GM21529 (cell line): ENCODE measurements around the gene RNF213.
"Not testable (repeated sequence)": the region's sequence is repeated elsewhere in the genome, so short reads cannot be mapped to it uniquely, and the experiment has no call there.

Source experiments
- ATAC-seq: cut with Tn5 transposase; IDR thresholded peaks from one replicate; pipeline ENCODE4 v1.9.1; 2021; ENCODE audit not compliant: unreplicated experiment

The RNF213 gene

DNA sequence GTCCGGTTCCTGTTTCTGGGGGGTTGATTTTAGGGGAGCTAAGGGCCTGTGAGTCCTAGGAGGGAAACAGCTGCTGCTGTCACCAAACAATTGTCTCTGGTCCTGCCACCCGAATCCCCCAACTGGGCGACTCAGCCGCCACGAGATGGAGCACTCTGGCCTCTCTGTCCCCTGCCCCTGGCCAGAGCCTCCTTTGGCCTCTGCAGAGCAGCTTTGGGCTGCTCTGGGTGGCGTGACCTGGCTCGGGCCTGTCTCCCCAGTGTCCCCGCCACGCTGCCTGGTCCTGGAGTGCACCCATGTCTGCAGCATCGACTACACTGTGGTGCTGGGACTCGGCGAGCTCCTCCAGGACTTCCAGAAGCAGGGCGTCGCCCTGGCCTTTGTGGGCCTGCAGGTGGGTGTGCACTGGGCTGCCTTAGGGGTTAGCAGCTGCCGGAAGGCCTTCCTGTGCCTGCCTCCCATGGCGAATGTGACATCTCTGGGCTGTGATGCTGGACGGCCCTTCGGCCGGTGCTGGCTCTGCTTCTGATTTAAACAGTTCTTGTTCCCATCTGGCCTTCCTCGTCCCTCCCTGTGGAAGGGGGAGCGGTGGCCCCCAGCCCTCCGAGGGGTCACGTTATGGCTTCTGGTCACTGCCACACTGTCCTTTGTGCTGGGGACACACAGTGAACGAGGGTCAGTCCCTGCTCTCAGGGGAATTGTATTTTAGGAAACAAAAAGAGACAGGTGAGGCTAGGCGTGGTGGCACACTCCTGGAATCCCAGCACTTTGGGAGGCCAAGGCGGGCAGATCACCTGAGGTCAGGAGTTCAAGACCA lies 11.6 kb upstream of the RNF213 start:
- no peak for ATAC-seq

DNA sequence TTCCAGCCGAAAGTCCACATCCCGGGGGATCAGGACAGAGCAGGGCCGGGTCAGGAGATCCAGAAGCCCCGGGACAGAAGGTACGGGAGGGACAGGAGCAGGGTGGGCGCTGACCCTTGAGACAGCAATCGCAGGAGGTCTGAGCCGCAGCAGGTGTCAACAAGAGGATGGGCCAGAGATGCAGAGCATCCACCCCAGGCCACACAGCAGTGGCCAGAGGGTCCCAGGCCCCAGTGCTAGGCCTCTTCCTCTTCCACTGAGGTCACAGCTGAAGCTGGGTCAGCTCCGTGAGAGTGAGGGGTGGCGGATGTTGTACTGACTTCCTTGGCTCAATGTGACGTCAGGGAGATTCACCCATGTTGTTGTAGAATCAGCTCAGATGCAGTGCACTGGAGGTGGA lies 8.7 kb upstream of the RNF213 start:
- ATAC-seq = no peak

DNA sequence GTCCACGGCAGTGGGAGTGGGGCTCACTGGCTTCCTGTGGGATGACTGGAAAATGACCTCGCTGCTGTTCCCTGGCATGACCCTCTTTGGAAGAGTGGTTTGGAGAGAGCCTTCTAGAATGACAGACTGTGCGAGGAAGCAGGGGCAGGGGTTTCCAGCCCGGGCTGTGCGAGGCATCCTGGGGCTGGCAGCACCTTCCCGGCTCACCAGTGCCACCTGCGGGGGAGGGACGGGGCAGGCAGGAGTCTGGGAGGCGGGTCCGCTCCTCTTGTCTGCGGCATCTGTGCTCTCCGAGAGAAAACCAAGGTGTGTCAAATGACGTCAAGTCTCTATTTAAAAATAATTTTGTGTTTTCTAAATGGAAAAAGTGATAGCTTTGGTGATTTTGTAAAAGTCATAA lies 7.8 kb upstream of the RNF213 start:
- ATAC-seq = no peak

DNA sequence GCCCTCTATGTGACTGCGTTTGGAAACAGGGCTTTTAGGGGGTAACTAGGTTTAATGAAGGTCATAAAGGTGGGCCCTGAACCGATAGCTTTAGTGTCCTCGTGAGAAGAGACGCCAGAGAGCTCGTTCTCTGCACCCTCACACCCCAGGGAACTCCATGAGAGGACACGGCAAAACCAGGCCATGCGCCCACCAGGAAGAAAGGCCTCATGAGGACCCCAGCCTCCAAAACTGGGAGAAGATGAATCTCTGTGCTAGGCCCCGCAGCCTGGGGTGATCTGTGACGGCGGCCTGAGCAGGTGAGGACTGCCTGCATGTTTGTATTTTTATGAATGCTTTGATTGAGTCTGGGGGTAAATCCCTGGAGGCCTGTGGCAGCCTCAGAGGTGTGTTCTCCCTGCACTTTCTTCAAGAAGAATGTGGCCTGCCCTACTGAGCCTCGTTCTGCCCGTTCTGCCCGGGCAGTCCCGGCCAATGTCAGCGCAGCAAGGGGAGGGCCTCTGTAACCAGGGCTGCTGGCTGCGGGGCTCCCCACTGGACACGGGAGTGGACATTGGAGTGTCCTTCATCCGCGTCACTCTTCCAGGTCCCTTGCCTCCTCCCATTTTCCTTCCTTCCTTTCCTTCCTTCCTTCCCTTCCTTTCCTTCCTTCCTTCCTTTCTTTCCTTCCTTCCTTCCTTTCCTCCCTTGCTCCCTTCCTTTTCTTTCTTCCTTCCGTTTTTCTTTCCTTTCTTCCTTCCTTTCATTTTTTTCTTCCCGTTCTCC lies 6.8 kb upstream of the RNF213 start:
- ATAC-seq = no peak

DNA sequence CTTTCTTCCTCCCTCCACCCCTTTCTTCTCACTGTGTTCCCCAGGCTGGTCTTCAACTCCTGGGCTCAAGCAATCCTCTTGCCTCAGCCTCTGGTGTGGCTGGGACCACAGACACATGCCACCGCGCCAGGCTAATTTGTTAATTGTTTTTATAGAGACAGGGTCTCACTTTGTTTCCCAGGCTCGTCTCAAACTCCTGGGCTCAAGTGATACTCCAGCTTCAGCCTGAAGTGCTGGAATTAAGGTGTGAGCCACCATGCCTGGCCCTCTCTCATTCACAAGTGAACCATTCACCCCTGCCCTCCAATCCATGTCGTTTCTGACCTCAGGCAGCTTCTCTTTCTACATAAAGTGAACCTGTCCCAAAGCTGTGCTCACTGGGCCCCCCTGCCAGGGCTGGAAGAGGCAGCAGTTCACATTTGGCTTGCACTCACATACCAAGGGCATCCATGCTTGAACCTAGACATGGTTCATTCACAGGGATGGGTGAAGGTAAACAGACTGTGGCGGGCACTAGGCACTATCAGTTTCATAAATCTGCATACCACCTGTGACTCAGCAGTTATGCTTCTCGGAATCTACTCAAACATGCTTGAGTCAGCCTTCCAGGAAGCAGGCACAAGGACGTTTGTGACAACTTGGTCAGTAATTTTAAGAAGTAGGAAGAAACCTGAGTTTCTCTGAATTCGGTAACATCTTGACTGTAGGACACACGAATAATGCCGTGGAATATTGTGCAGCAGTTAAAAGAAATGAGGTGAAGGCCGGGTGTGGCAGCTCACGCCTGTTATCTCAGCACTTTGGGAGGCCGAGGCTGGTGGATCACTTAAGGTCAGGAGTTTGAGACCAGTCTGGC lies 6.0 kb upstream of the RNF213 start:
- no peak for ATAC-seq

DNA sequence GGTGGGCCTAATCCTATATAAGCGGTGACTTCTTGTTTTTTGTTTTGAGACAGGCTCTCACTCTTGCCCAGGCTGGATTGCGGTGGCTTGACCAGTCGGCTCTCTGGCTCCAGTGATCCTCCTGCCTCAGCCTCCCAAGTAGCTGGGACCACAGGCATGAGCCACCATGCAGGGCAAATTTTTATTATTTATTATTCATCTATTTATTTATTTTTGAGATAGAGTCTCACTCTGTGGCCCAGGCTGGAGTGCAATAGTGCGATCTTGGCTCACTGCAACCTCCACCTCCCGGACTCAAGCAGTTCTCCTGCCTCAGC lies 4.7 kb upstream of the RNF213 start:
- ATAC-seq = no peak

DNA sequence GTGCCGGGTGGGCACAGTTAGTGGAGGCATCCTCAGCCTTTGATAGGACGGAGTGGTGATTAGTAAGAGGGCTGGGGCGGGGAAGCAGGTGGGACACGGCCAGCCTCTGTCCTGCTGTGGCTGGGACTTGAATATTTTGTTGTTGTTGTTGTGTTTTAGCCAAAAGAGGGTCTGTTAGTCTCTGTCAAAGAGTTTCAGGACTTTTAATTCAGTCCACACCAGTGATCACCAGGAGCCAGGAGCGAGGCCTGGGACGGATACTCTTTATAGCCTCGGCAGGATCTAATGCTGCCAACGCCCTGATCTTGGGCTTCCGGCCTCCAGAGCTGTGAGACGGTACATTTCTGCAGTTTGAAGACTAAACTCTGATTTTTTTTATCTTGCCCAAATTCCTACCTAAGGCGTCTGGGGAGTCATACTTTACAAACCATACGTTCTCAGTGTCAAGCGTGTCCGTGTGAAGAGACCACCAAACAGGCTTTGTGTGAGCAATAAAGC lies 2.9 kb upstream of the RNF213 start:
- no peak for ATAC-seq

DNA sequence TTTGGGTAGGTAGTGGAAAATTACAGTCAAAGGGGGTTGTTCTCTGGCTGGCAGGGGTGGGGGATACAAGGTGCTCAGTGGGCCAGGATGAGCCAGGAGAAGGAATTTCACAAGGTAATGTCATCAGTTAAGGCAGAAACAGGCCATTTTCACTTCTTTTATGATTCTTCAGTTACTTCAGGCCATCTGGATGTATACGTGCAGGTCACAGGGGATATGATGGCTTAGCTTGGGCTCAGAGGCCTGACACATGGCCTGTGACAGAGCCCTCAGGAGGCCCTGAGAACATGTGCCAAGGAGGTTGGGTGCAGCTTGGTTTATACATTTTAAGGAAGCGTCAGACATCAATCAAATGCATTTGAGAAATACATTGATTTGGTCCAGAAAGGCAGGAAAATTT lies 2.4 kb upstream of the RNF213 start:
- ATAC-seq = not testable (repeated sequence)

DNA sequence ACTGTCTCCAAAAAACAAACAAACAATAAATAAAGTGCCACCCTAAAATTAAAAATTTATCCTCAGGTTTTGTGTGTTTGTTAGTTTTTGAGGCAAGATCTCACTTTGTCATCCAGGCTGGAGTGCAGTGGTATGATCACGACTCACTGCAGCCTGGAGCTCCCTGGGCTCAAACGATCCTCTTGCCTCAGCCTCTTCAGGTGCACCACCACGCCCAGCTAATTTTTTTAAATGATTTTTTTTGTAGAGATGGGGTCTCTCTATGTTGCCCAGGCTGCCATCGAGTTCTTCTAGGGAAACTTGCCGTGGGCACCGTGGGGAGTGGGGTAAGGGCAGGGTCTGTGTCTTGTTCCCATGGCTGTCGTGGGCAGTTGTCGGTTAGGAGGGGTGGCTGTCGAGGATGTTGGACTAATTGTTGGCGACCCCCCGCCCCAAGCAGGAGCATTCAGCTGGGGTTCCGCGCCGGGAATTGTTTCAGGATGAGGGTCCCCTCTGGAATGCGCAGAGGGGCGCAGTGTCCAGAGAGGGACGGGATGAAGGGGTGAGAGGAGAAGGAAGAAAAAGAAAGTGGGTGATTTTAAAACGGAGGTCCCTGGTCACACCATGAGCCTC lies 1.1 kb upstream of the RNF213 start:
- no peak for ATAC-seq

DNA sequence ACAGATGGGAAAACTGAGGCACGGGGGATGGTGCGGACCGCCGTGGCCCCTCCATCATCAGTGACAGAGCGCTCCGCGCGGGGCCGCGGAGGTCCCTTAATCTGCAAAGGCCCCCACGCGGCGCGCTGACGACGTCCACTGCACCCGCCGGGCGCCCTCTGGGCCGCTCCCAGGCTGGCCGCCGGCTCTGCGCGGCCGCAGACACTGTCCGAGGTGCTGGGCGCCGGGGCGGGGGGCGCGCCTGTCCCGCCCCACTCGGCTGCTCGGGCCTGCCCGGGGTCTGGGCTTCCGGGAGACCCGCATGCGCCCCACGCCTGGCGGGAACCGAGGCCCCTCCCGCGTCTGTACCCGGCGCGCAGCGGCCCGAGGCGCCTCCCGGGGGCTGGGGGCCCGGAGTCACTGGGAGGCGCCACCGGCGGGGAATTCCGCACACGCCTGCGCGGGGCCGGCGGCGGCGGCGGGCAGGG lies 550 bp upstream of the RNF213 start:
- no peak for ATAC-seq

DNA sequence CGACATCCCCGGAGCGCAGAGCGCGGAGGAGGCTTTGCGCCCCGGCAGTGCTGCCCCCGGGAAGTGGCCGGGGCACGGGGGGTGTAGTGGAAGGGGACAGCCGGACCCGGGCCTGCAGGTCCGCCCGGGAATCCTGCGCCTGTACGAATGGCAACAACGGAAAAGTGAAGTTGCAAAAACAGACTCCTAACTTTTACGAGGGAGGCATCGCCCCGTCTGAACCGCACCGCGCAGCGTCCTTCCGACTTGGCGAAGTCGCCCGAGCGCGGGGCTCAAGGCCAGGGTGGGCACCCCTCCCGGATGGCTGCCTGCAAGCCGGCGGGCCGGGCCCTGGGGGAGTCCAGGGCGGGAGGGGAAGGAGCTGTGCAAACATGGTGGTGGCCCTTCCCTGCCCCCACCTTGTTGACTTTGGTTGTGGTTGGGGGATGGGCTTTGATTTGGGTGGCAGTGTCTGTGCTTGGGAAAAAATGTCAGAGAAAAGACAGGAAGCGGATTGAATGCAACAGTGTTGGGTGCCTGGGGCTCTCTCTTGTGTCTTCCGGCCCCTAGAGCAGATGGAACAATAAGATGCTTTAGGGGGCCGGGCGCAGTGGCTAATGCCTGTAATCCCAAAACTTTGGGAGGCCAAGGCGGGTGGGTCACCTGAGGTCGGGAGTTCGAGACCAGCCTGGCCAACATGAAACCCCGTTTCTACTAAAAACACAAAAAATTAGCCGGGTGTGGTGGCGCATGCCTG lies 675 bp downstream of the RNF213 start:
- no peak for ATAC-seq

DNA sequence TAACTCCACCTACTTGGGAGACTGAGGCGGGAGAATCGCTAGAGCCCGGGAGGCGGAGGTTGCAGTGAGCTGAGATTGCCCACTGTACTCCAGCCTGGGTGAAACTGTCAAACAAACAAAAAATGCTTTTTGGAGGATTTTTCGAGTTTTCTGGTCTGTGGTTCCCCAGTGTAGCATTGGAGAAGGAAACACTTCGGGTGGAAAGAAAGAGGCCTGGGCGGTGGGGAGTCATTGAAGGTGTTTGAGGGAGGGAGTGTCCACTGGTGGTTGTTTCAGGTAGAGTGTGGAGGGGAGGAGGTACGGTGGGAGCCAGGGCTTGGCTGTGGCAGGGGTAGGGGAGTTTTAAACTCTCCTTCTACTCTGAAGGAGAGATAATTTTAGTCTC lies 1.2 kb downstream of the RNF213 start:
- no peak for ATAC-seq

DNA sequence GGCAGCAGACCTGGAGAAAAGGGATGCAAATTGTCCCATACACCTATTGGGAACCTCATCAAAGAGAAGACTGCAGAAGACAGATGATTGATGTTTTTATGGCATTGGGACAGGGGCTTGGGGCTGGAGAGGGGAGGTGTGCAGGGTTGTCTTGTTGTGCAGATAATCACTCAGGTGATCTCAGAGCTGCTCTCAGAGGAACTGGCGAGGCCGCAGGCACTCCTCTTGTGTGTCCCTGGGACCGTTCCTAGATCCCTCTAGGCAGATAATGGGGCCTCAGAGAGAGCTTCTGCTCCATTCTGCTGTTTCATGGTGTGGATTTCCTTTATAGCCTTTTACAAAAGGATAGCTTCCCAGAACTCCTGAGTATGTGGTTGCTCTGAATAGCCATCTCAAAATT lies 1.6 kb downstream of the RNF213 start:
- no peak for ATAC-seq

DNA sequence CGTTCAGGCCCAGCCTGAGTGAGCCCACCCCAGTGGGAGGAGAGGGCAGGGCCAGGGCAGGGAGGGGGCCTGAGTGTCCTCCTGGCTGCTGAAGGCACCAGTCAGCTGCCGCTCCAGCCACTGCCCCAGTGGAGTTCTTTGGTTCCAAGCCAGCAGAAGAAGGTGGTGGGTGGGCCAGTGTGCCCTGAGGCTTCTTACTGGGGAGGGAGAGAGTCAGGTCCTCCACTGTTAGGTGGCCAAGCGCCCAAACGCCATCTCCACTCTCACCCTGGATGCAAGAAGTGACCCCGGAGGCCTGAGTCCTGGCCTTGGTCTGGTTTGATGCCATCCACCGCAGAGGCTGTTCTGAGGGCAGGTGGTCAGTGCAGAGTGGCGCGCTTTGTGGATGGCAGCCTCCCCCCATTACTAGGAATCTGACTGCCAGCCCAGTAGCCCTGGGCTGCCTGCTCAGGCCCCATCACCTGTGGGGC lies 2.2 kb downstream of the RNF213 start:
- ATAC-seq = no peak

DNA sequence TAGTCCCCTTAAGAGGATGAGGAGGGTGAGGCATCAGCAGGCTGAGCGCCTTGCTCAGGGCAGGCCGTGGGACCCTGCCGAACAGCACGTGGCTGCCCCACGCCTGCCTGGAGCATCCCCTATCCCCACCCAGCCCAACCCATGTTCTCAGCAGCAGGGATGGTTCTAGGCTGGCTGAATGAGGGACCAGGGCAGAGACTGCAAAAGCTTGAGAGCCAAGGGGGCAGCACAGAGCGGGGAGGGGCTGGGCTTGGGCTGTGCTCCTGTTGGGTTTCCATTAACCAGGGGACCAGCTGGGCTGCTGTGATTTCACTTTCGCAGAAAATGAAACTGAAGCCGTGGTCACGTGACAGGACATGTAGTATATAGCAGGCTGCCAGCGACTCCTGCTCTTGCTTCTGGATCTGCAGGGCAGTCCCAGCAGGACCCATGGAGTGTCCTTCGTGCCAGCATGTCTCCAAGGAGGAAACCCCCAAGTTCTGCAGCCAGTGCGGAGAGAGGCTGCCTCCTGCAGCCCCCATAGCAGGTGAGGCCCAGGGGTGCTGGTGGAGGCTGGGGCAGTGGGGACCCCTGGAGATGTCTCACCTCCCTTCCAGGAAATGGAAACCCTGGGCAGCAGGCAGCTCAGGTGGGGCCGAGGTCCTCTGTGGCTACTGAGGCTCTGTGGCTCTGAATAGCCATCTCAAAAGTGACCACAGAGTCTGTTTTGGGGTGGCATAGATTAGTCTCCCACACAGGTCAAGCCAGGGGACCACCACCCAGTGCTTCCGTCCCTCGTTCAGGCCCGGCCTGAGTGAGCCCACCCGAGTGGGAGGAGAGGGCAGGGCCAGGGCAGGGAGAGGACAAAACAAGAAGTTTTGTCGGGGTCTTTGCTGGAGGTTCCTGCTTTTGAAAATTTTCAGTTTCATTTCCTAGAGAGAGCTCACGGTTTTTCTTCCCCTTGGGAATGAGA lies 2.9 kb downstream of the RNF213 start:
- peak; percentile 42 for ATAC-seq

DNA sequence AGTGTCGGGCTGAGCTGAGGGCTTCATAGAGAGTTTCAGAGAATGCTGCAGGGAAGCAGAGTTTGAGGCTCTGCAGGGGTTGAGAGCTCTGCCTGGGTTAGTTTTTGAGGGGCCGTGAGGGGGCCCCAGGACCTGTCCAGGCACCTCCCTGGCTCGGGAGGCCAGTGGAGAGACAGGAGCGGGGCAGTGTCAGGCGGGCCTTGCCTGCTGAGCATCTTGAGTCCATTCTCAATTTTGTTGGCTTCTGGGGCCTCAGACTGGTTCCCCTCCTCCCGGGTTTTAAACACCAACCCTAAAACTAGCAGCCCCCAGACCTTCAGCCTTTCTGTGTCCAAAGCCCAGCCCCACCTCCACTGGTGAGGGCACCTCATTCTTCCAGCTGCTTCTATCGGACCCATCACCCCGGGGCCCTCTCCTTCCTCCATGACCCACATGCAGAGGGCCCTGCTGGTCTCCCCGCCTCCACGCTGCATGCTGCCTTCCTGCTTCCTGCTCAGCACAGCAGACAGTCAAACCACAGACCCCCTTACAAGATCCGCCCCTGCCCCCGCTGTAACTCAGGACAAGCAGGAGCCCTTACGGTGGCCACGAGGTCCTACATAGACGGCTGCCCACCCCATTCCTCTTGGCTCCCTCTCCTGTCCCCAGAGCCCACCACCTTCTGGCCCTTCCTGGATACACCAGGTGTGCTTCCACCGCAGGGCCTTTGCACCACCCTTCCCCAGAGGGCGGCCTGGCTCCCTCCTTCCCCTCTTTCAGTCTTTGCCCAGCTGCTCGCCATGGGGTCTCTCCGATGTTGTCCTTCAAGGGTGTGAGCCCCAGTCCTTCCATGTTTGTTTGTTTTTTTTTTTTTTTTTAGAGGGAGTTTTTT lies 3.8 kb downstream of the RNF213 start:
- ATAC-seq = no peak

DNA sequence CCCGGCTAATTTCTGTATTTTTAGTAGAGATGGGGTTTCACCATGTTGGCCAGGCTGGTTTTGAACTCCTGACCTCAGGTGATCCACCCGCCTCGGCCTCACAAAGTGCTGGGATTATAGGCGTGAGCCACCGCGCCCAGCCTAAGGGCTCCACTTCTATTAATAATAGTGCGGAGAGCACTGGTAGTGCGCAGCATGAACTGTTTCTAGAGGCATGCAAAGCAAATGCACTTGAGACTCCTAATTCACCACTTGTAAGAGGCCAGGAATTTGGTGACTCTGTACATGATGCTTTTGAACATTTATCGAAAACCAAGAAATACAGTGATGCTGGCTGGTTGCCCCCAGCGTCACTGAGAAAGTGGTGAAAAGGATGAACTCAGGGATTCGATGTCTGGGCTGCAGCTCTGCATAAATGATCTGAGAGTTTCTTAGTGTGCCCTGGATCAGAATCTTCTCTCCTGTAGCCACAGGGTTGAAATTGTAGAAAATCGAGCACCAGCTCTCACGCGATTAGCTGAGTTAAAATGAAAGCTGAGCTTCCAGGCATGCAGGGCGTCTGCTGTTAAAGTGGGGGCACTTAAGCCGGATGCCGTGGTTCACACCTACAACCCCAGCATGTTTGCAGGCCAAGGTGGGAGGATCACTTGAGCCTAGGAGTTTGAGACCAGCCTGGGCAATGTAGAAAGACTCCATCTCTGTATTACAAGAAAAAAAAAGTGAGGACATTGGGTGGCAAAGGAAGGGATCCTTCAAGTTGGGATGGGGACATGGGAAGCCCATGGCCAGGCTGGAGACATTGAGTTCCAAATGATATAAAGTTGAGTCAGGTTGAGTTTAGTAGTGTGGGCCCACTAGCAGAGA lies 4.8 kb downstream of the RNF213 start:
- no peak for ATAC-seq
